Keratinocyte (primary cell): ENCODE data around the gene GSKIP. TPM values are rescaled to one million over a fixed set of nuclear protein-coding genes. Genes with fewer than 3 reads are reported as not detected.
A peak's percentile ranks its signal among the peaks of the same experiment; 100 is the strongest.

Experiments
- DNase-seq: peaks from one replicate; pipeline ENCODE4 v3.0.0-alpha.2; 2011; ENCODE audit warnings: low read depth, missing footprints, low spot score
- FAIRE-seq: peaks from 2 replicates; lab custom pipeline; 2011; peaks lifted over from hg19 to GRCh38; lab: Jason Lieb, UNC
- H2AFZ ChIP-seq: 2 replicates; pipeline ENCODE4 v1.6.0; 2012; ENCODE audit warnings: low read length, control low read depth, inconsistent platforms; ENCODE audit not compliant: control insufficient read depth
- H3K27ac ChIP-seq: 2 replicates; pipeline ENCODE4 v1.5.1; 2011; ENCODE audit warnings: low read length; ENCODE audit not compliant: control insufficient read depth, insufficient read depth
- H3K27me3 ChIP-seq: 3 replicates; pipeline ENCODE4 v1.6.0; 2011; ENCODE audit warnings: low read length; ENCODE audit not compliant: control insufficient read depth, insufficient read depth; ENCODE audit errors: extremely low read depth
- H3K36me3 ChIP-seq, 2 experiments: 2 replicates in 1 of 2; 3 replicates in 1 of 2; pipeline ENCODE4 v1.5.1; 2011; ENCODE audit warnings: low read length in 2 of 2, mild to moderate bottlenecking in 1 of 2; ENCODE audit not compliant: control insufficient read depth in 2 of 2, insufficient read depth in 2 of 2; ENCODE audit errors: extremely low read depth in 1 of 2
- H3K4me1 ChIP-seq: 3 replicates; pipeline ENCODE4 v1.5.1; 2011; ENCODE audit warnings: low read length; ENCODE audit not compliant: control insufficient read depth, insufficient read depth; ENCODE audit errors: extremely low read depth
- H3K4me2 ChIP-seq: 3 replicates; pipeline ENCODE4 v1.6.0; 2011; ENCODE audit warnings: low read depth, low read length; ENCODE audit not compliant: control insufficient read depth, insufficient read depth; ENCODE audit errors: extremely low read depth
- H3K4me3 ChIP-seq, 3 experiments: fragments of 200-600 bp in 1 of 3; sonication (generic) in 1 of 3; 2 replicates in 2 of 3; 3 replicates in 1 of 3; pipeline ENCODE4 v1.5.1; 2011 to 2016; ENCODE audit warnings: low read length in 3 of 3, mild to moderate bottlenecking in 3 of 3, control low read depth in 2 of 3, inconsistent platforms in 1 of 3, low read depth in 1 of 3, mixed read lengths in 1 of 3, mixed run types in 1 of 3, moderate library complexity in 1 of 3; ENCODE audit not compliant: control insufficient read depth in 2 of 3, insufficient read depth in 2 of 3; ENCODE audit errors: extremely low read depth in 1 of 3
- H3K79me2 ChIP-seq: 2 replicates; pipeline ENCODE4 v1.6.0; 2012; ENCODE audit warnings: low read length; ENCODE audit not compliant: control insufficient read depth, insufficient read depth
- H3K9ac ChIP-seq: 3 replicates; pipeline ENCODE4 v1.6.0; 2011; ENCODE audit warnings: low read length; ENCODE audit not compliant: control insufficient read depth, insufficient read depth; ENCODE audit errors: extremely low read depth
- H3K9me1 ChIP-seq: 3 replicates; pipeline ENCODE4 v1.6.0; 2011; ENCODE audit warnings: low read length; ENCODE audit not compliant: control insufficient read depth, insufficient read depth; ENCODE audit errors: extremely low read depth
- H3K9me3 ChIP-seq: 2 replicates; pipeline ENCODE4 v1.5.1; 2012; ENCODE audit warnings: low read depth, low read length; ENCODE audit not compliant: control insufficient read depth
- H4K20me1 ChIP-seq: 3 replicates; pipeline ENCODE4 v1.6.0; 2011; ENCODE audit warnings: low read length; ENCODE audit not compliant: control insufficient read depth, insufficient read depth; ENCODE audit errors: extremely low read depth
- EZH2 ChIP-seq: IDR thresholded peaks from one replicate; pipeline ENCODE4 v1.6.1; 2012; ENCODE audit warnings: inconsistent platforms, mild to moderate bottlenecking, low read length, moderate library complexity
- dilution Hi-C: fragments of 300-500 bp; cut with MboI; formaldehyde crosslinking; loops from one replicate; pipeline ENCODE4 v1.7.0; 2020; ENCODE audit warnings: low sequenced_read_pairs; ENCODE audit not compliant: extremely low pct_ligation_motif_present
- polyA minus RNA-seq, 3 experiments: library from RNA; depleted of rRNA, polyadenylated mRNA; stranded (reverse); fragments of >200 nt; gene quantifications; 1 replicate in 1 of 3; 2 replicates in 1 of 3; 3 replicates in 1 of 3; pipeline ENCODE4 v1.2.3, GENCODE V29; 2011
- polyA plus RNA-seq, 5 experiments: library from polyadenylated mRNA; depleted of rRNA in 3 of 5; stranded (reverse) in 3 of 5; stranded (forward) in 1 of 5; unstranded in 1 of 5; fragments of >200 nt; gene quantifications; 1 replicate in 1 of 5; 2 replicates in 3 of 5; 3 replicates in 1 of 5; pipeline versions ENCODE4 v1.2.1 to v1.2.3, GENCODE V29; 2011 to 2012; ENCODE audit warnings: missing spikeins in 2 of 5, low read depth in 1 of 5, low replicate concordance in 1 of 5
- TF ChIP-seq, protein P1 (sequence below), 3 experiments: IDR thresholded peaks in 1 of 3; conservative IDR thresholded peaks in 1 of 3; optimal IDR thresholded peaks in 1 of 3; 2 replicates in 2 of 3; 3 replicates in 1 of 3; pipeline versions ENCODE3 to v1.5.1; 2011; ENCODE audit warnings: low read length in 3 of 3, mild to moderate bottlenecking in 3 of 3, moderate library complexity in 2 of 3, control low read depth in 1 of 3, inconsistent platforms in 1 of 3; ENCODE audit not compliant: insufficient read depth in 2 of 3; ENCODE audit errors: extremely low read depth in 1 of 3

The GSKIP gene
- polyA plus RNA-seq (37.3 to 51.1 TPM (median 42.3 TPM) in 3 replicates), polyA minus RNA-seq (8.8 to 48.9 TPM (median 33.2 TPM) in 3 replicates)
- 61.1 TPM for polyA plus RNA-seq (2011; ENCODE audit: low read depth)
- 41.0 and 77.6 TPM in 2 replicates for polyA plus RNA-seq (2011; cell fraction: cytosol; rRNA removed)
- 27.4 and 37.9 TPM in 2 replicates for polyA plus RNA-seq (2011; cell fraction: nucleus; rRNA removed)
- 36.3 and 48.6 TPM in 2 replicates for polyA plus RNA-seq (2012; ENCODE audit: low replicate concordance)
- 27.6 TPM for polyA minus RNA-seq (2011; cell fraction: cytosol; rRNA and poly(A)+ RNA removed)
- polyA minus RNA-seq (2011; cell fraction: nucleus; rRNA and poly(A)+ RNA removed): 13.3 and 16.7 TPM in 2 replicates

- H3K4me2 ChIP-seq: peak within 1 kb of the TSS; percentile 87
- DNase-seq: peak; percentile 30
- peaks cover 0 to 1% of the 10 kb centered on the region in 2 experiments for H3K36me3 ChIP-seq
- H2AFZ ChIP-seq: peak within 1 kb of the TSS; percentile 95
- H3K4me1 ChIP-seq: peaks cover 18% of the 10 kb centered on the region
- H3K9me1 ChIP-seq: peaks cover 4% of the 10 kb centered on the region
- peak within 1 kb of the TSS; percentile 77 for H3K27ac ChIP-seq
- no peaks in the 10 kb centered on the region for H4K20me1 ChIP-seq
- H3K27me3 ChIP-seq: no peaks in the 10 kb centered on the region
- TF ChIP-seq EZH2: no peak
- TF ChIP-seq, protein P1, sequence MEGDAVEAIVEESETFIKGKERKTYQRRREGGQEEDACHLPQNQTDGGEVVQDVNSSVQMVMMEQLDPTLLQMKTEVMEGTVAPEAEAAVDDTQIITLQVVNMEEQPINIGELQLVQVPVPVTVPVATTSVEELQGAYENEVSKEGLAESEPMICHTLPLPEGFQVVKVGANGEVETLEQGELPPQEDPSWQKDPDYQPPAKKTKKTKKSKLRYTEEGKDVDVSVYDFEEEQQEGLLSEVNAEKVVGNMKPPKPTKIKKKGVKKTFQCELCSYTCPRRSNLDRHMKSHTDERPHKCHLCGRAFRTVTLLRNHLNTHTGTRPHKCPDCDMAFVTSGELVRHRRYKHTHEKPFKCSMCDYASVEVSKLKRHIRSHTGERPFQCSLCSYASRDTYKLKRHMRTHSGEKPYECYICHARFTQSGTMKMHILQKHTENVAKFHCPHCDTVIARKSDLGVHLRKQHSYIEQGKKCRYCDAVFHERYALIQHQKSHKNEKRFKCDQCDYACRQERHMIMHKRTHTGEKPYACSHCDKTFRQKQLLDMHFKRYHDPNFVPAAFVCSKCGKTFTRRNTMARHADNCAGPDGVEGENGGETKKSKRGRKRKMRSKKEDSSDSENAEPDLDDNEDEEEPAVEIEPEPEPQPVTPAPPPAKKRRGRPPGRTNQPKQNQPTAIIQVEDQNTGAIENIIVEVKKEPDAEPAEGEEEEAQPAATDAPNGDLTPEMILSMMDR (optimal IDR thresholded peaks at IDR 0.05 in 1 of 3, IDR thresholded peaks at IDR 0.05 in 1 of 3, conservative IDR thresholded peaks at IDR 0.05 in 1 of 3; ENCODE audit: extremely low read depth in 1 of 3, insufficient read depth in 2 of 3, low read length in 3 of 3): no peak
- H3K9ac ChIP-seq: peak within 1 kb of the TSS; percentile 84
- H3K9me3 ChIP-seq: no peaks in the 10 kb centered on the region
- no peak for FAIRE-seq
- dilution Hi-C loops: no loop called here
- peaks cover 70% of the 10 kb centered on the region for H3K79me2 ChIP-seq
- H3K4me3 ChIP-seq: peak within 1 kb of the TSS; percentile 88 to 98 (median 94)
These were observed at the start of gene GSKIP, which contains the start of gene ATG2B for GRCh38 chr14:96362965-96363750. Gene GSKIP, plus strand, starts transcription at chr14:96363526. Its CDS starts 18,722 bp downstream, at chr14:96382248. Gene ATG2B, minus strand, starts transcription at chr14:96363341. Its CDS starts 365 bp downstream, at chr14:96362976.

GRCh38 chr14:96316087-96316486 is 47.2 kb upstream of the GSKIP start:
- dilution Hi-C loops: no loop called here
- H3K27ac ChIP-seq: no peak overlapping the region
- FAIRE-seq: no peak
- TF ChIP-seq EZH2: no peak
- TF ChIP-seq, protein P1 (optimal IDR thresholded peaks at IDR 0.05 in 1 of 3, IDR thresholded peaks at IDR 0.05 in 1 of 3, conservative IDR thresholded peaks at IDR 0.05 in 1 of 3; ENCODE audit: extremely low read depth in 1 of 3, insufficient read depth in 2 of 3, low read length in 3 of 3): no peak
- no peaks in the 10 kb centered on the region for H4K20me1 ChIP-seq
- peaks cover 0 to 2% of the 10 kb centered on the region in 2 experiments for H3K36me3 ChIP-seq
- no peaks in the 10 kb centered on the region for H3K27me3 ChIP-seq
- no peaks in the 10 kb centered on the region for H3K9me1 ChIP-seq
- no peak overlapping the region for H2AFZ ChIP-seq
- H3K9me3 ChIP-seq: no peaks in the 10 kb centered on the region
- no peaks in the 10 kb centered on the region for H3K4me1 ChIP-seq
- DNase-seq: no peak
- no peaks in the 10 kb centered on the region for H3K79me2 ChIP-seq
- no peak overlapping the region for H3K4me2 ChIP-seq
- H3K4me3 ChIP-seq: no peak overlapping the region
- H3K9ac ChIP-seq: no peak overlapping the region
